Stimulated activated CD8-positive, alpha-beta memory T cell treated with anti-CD3 and anti-CD28 coated beads, Interleukin-15, amount 100 ng/mL, for 1 hour (primary cell): ENCODE results near the gene LRCH1.

Experiments used
- DNase-seq: peaks from one replicate; pipeline ENCODE4 v3.0.0-alpha.2; 2020; ENCODE audit warnings: low read depth

The LRCH1 gene

GRCh38 chr13:46535002-46535401, 18.0 kb upstream of the LRCH1 start:
- DNase-seq, result no peak

GRCh38 chr13:46535825-46536224, 17.1 kb upstream of the LRCH1 start:
- DNase-seq, result no peak

- no peak for DNase-seq
These were observed 16.6 kb upstream of the LRCH1 start for GRCh38 chr13:46536341-46536740.

- no peak for DNase-seq
These were observed 13.7 kb upstream of the LRCH1 start for GRCh38 chr13:46539231-46539630.

- no peak for DNase-seq
These were observed 11.8 kb upstream of the LRCH1 start for GRCh38 chr13:46541210-46541609.

- no peak for DNase-seq
These were observed 10.1 kb upstream of the LRCH1 start for GRCh38 chr13:46542833-46543232.

GRCh38 chr13:46543287-46543686, 9.7 kb upstream of the LRCH1 start:
- DNase-seq, result no peak

GRCh38 chr13:46544208-46544607, 8.8 kb upstream of the LRCH1 start:
- no peak for DNase-seq

GRCh38 chr13:46544811-46545210, 8.2 kb upstream of the LRCH1 start:
- DNase-seq, result no peak

GRCh38 chr13:46546084-46546768, 6.7 kb upstream of the LRCH1 start:
- no peak for DNase-seq

GRCh38 chr13:46550822-46551221, 2.1 kb upstream of the LRCH1 start:
- no peak for DNase-seq

GRCh38 chr13:46551410-46552302, 1.3 kb upstream of the LRCH1 start:
- peak; percentile 43 for DNase-seq

GRCh38 chr13:46552303-46552682, 677 bp upstream of the LRCH1 start:
- no peak for DNase-seq

- DNase-seq, result no peak
These were observed 533 bp downstream of the LRCH1 start for GRCh38 chr13:46553521-46553885.

- DNase-seq, result no peak
These were observed 1.2 kb downstream of the LRCH1 start for GRCh38 chr13:46553886-46554858.

- DNase-seq, result no peak
These were observed 2.0 kb downstream of the LRCH1 start for GRCh38 chr13:46554951-46555350.

- no peak for DNase-seq
These were observed 2.9 kb downstream of the LRCH1 start for GRCh38 chr13:46555722-46556417.

- no peak for DNase-seq
These were observed 3.4 kb downstream of the LRCH1 start for GRCh38 chr13:46556418-46556779.

GRCh38 chr13:46559272-46559805, 6.4 kb downstream of the LRCH1 start:
- no peak for DNase-seq

- no peak for DNase-seq
These were observed 7.8 kb downstream of the LRCH1 start for GRCh38 chr13:46560778-46561177.

GRCh38 chr13:46561286-46561685, 8.3 kb downstream of the LRCH1 start:
- no peak for DNase-seq

- DNase-seq, result no peak
These were observed 8.7 kb downstream of the LRCH1 start for GRCh38 chr13:46561691-46562090.
